NT2/D1 (cell line): ENCODE measurements around the gene SDK2.

Experiments used
- DNase-seq: peaks from one replicate; pipeline ENCODE4 v3.0.0-alpha.2; 2011; ENCODE audit warnings: low read depth, low spot score
- H3K27me3 ChIP-seq: 2 replicates; pipeline ENCODE4 v1.6.0; 2011; ENCODE audit warnings: mild to moderate bottlenecking; ENCODE audit not compliant: insufficient read length, insufficient read depth
- H3K36me3 ChIP-seq: 2 replicates; pipeline ENCODE4 v1.6.1; 2011; ENCODE audit warnings: mild to moderate bottlenecking, low read length, mixed read lengths; ENCODE audit not compliant: insufficient read depth, insufficient read length
- H3K4me1 ChIP-seq: 2 replicates; pipeline ENCODE4 v1.5.1; 2011; ENCODE audit not compliant: insufficient read depth, insufficient read length
- H3K4me3 ChIP-seq: 2 replicates; pipeline ENCODE4 v1.5.1; 2011; ENCODE audit warnings: low read depth; ENCODE audit not compliant: insufficient read length
- H3K9ac ChIP-seq: 2 replicates; pipeline ENCODE4 v1.6.0; 2011; ENCODE audit warnings: low read depth; ENCODE audit not compliant: insufficient read length
- H3K9me3 ChIP-seq: 2 replicates; pipeline ENCODE4 v1.5.1; 2011; ENCODE audit warnings: mild to moderate bottlenecking, low read length; ENCODE audit not compliant: insufficient read depth
- SUZ12 ChIP-seq: IDR thresholded peaks from 2 replicates; pipeline ENCODE4 v1.6.1; 2011; ENCODE audit not compliant: insufficient read length, insufficient read depth; ENCODE audit errors: extremely low read depth
- YY1 ChIP-seq: IDR thresholded peaks from 2 replicates; pipeline ENCODE4 v1.6.1; 2011; ENCODE audit not compliant: insufficient read length, insufficient read depth
- ZNF274 ChIP-seq: IDR thresholded peaks from 2 replicates; pipeline ENCODE4 v1.6.1; 2011; ENCODE audit warnings: mild to moderate bottlenecking, low read depth, low read length

SDK2 gene

GRCh38 chr17:73660366-73660765 lies 16.1 kb upstream of the SDK2 start:
- TF ChIP-seq ZNF274 (no peak), SUZ12 (no peak), YY1 (no peak)
- no peaks in the 10 kb centered on the region; the same call in 1 of the 2 replicates for H3K9me3 ChIP-seq
- H3K36me3 ChIP-seq, result no peaks in the 10 kb centered on the region
- H3K27me3 ChIP-seq, result peaks cover 8% of the 10 kb centered on the region
- no peak overlapping the region for H3K4me3 ChIP-seq
- no peak overlapping the region for H3K9ac ChIP-seq
- H3K4me1 ChIP-seq, result peaks cover 2% of the 10 kb centered on the region
- DNase-seq, result no peak

GRCh38 chr17:73658821-73659515 lies 14.7 kb upstream of the SDK2 start:
- H3K9me3 ChIP-seq, result peaks cover 12% of the 10 kb centered on the region
- H3K4me3 ChIP-seq, result no peak overlapping the region
- H3K27me3 ChIP-seq, result peaks cover 8% of the 10 kb centered on the region
- H3K4me1 ChIP-seq, result peaks cover 2% of the 10 kb centered on the region
- DNase-seq, result no peak
- no peak for TF ChIP-seq YY1
- no peak for TF ChIP-seq SUZ12
- no peak for TF ChIP-seq ZNF274
- H3K9ac ChIP-seq, result no peak overlapping the region
- H3K36me3 ChIP-seq, result no peaks in the 10 kb centered on the region

- no peaks in the 10 kb centered on the region for H3K36me3 ChIP-seq
- TF ChIP-seq ZNF274 (no peak), SUZ12 (no peak), YY1 (no peak)
- peaks cover 8% of the 10 kb centered on the region for H3K27me3 ChIP-seq
- peaks cover 16% of the 10 kb centered on the region for H3K9me3 ChIP-seq
- no peak overlapping the region for H3K9ac ChIP-seq
- DNase-seq, result peak; percentile 63
- H3K4me3 ChIP-seq, result no peak overlapping the region
- peaks cover 2% of the 10 kb centered on the region for H3K4me1 ChIP-seq
Measured at GRCh38 chr17:73657473-73658116, 13.3 kb upstream of the SDK2 start.

GRCh38 chr17:73654241-73654640 lies 10.0 kb upstream of the SDK2 start:
- H3K27me3 ChIP-seq, result peaks cover 8% of the 10 kb centered on the region
- no peak for DNase-seq
- TF ChIP-seq SUZ12 (no peak), ZNF274 (no peak), YY1 (no peak)
- no peaks in the 10 kb centered on the region for H3K4me1 ChIP-seq
- peaks cover 16% of the 10 kb centered on the region for H3K9me3 ChIP-seq
- no peaks in the 10 kb centered on the region for H3K36me3 ChIP-seq
- H3K9ac ChIP-seq, result no peak overlapping the region
- no peak overlapping the region for H3K4me3 ChIP-seq

- no peaks in the 10 kb centered on the region for H3K36me3 ChIP-seq
- H3K9me3 ChIP-seq, result peaks cover 16% of the 10 kb centered on the region
- H3K4me1 ChIP-seq, result no peaks in the 10 kb centered on the region
- no peak overlapping the region for H3K9ac ChIP-seq
- peaks cover 8% of the 10 kb centered on the region for H3K27me3 ChIP-seq
- no peak overlapping the region for H3K4me3 ChIP-seq
- DNase-seq, result no peak
- no peak for TF ChIP-seq ZNF274
- TF ChIP-seq YY1, result no peak
- no peak for TF ChIP-seq SUZ12
Measured at GRCh38 chr17:73653810-73654209, 9.6 kb upstream of the SDK2 start.

GRCh38 chr17:73652886-73653480 lies 8.7 kb upstream of the SDK2 start:
- Histone ChIP-seq H3K9ac (no peak overlapping the region), H3K4me3 (no peak overlapping the region), H3K9me3 (peaks cover 16% of the 10 kb centered on the region), H3K27me3 (peaks cover 16% of the 10 kb centered on the region), H3K36me3 (no peaks in the 10 kb centered on the region), H3K4me1 (no peaks in the 10 kb centered on the region)
- no peak for TF ChIP-seq ZNF274
- no peak for TF ChIP-seq SUZ12
- no peak for TF ChIP-seq YY1
- peak; percentile 80 for DNase-seq

GRCh38 chr17:73650617-73651200 lies 6.5 kb upstream of the SDK2 start:
- Histone ChIP-seq H3K27me3 (peaks cover 21% of the 10 kb centered on the region), H3K36me3 (no peaks in the 10 kb centered on the region), H3K9ac (no peak overlapping the region), H3K4me3 (no peak overlapping the region), H3K4me1 (peaks cover 5% of the 10 kb centered on the region), H3K9me3 (peaks cover 16% of the 10 kb centered on the region)
- DNase-seq, result no peak
- no peak for TF ChIP-seq YY1
- no peak for TF ChIP-seq SUZ12
- no peak for TF ChIP-seq ZNF274
